ENCODE results near the gene STARD9. TPM values are rescaled to one million over a fixed set of nuclear protein-coding genes. Genes with fewer than 3 reads are reported as not detected.

The STARD9 gene
- polyA plus RNA-seq, 1 donor (not counting 4 experiments of a cell fraction or from before 2014, with no cell fraction given) = 0.76 TPM

DNA sequence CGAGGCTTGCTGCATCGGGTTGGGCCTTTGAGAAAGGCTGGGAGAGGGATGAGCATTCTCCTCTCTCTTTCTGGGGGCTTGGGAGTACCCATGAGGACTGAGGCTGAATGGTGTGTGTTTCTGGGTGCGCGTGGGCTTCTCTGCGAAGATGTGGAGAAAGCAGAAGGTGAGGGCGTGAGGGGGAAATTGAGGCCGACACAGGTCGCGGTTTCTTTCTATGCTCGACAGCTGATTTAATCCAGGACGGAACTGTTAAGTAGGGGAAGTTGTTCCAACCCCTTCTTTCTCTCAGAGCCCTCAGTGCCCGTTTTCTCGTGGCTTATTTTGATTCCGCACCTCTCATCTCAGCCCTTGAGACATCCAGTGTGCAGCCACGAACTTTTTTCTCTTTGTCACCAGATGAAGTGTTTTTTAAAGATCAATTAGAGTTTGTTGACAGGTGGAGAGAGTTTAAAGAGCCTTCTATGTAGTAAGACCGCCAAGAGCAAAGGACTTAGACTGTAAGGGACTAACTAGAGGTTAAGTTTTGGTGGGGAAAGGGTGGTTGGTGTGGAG, 711 bp downstream of the STARD9 start:
- dilution Hi-C loops (cut with MboI; ENCODE audit: extremely low pct_ligation_motif_present, low sequenced_read_pairs) = no loop called here
- Histone ChIP-seq H3K79me2 (ENCODE audit: control insufficient read depth, insufficient read depth, low read length) (peaks cover 3% of the 10 kb centered on the region), H3K9me1 (ENCODE audit: control insufficient read depth, extremely low read depth, insufficient read depth, low read length) (no peaks in the 10 kb centered on the region), H3K9me3 (ENCODE audit: control insufficient read depth, low read depth, low read length) (no peaks in the 10 kb centered on the region), H4K20me1 (ENCODE audit: control insufficient read depth, extremely low read depth, insufficient read depth, low read length) (no peaks in the 10 kb centered on the region), H2AFZ (ENCODE audit: control insufficient read depth, low read length) (peak overlapping the region; percentile 91), H3K27me3 (ENCODE audit: control insufficient read depth, extremely low read depth, insufficient read depth, low read length) (no peaks in the 10 kb centered on the region), H3K4me3 (ENCODE audit: control insufficient read depth in 2 of 3, extremely low read depth in 1 of 3, insufficient read depth in 2 of 3, low read depth in 1 of 3, low read length in 3 of 3) (peak overlapping the region; percentile 81 to 86 (median 85)), H3K9ac (ENCODE audit: control insufficient read depth, extremely low read depth, insufficient read depth, low read length) (peak overlapping the region; percentile 71), H3K27ac (ENCODE audit: control insufficient read depth, insufficient read depth, low read length) (no peak overlapping the region), H3K36me3 (ENCODE audit: control insufficient read depth in 2 of 2, extremely low read depth in 1 of 2, insufficient read depth in 2 of 2, low read length in 2 of 2) (no peaks in the 10 kb centered on the region), H3K4me1 (ENCODE audit: control insufficient read depth, extremely low read depth, insufficient read depth, low read length) (peaks cover 9% of the 10 kb centered on the region), H3K4me2 (ENCODE audit: control insufficient read depth, extremely low read depth, insufficient read depth, low read depth, low read length) (peak overlapping the region; percentile 96)
- FAIRE-seq (no peak), DNase-seq (ENCODE audit: low read depth, low spot score) (no peak)
- TF ChIP-seq, protein P1, sequence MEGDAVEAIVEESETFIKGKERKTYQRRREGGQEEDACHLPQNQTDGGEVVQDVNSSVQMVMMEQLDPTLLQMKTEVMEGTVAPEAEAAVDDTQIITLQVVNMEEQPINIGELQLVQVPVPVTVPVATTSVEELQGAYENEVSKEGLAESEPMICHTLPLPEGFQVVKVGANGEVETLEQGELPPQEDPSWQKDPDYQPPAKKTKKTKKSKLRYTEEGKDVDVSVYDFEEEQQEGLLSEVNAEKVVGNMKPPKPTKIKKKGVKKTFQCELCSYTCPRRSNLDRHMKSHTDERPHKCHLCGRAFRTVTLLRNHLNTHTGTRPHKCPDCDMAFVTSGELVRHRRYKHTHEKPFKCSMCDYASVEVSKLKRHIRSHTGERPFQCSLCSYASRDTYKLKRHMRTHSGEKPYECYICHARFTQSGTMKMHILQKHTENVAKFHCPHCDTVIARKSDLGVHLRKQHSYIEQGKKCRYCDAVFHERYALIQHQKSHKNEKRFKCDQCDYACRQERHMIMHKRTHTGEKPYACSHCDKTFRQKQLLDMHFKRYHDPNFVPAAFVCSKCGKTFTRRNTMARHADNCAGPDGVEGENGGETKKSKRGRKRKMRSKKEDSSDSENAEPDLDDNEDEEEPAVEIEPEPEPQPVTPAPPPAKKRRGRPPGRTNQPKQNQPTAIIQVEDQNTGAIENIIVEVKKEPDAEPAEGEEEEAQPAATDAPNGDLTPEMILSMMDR (optimal IDR thresholded peaks at IDR 0.05 in 1 of 3, IDR thresholded peaks at IDR 0.05 in 1 of 3, conservative IDR thresholded peaks at IDR 0.05 in 1 of 3; ENCODE audit: extremely low read depth in 1 of 3, insufficient read depth in 2 of 3, low read length in 3 of 3) = no peak
- no peak for TF ChIP-seq EZH2 (IDR thresholded peaks at IDR 0.05; ENCODE audit: low read length)

DNA sequence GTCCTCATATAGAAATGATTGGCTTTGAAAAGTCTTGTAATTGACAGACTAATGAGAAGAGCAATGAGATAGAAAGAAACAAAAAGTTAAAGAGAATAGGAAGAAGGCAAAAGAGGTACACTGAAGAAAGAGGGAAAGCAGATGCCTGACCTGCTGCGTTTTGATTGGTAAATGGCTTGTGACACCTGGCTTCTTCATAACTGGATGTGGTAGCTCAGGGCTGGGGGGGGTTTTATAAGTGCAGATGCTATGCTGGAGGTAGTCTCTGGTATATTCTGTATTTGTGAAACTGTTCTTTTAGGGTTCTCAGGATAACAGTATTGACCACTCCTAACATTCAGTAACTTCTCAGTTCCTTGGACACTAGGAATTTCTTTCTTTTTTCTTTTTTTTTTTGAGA, 1.4 kb downstream of the STARD9 start:
- Histone ChIP-seq H4K20me1 (ENCODE audit: control insufficient read depth, extremely low read depth, insufficient read depth, low read length) (no peaks in the 10 kb centered on the region), H3K4me3 (ENCODE audit: control insufficient read depth in 2 of 3, extremely low read depth in 1 of 3, insufficient read depth in 2 of 3, low read depth in 1 of 3, low read length in 3 of 3) (no peak overlapping the region), H3K27ac (ENCODE audit: control insufficient read depth, insufficient read depth, low read length) (no peak overlapping the region), H3K4me2 (ENCODE audit: control insufficient read depth, extremely low read depth, insufficient read depth, low read depth, low read length) (no peak overlapping the region), H3K9ac (ENCODE audit: control insufficient read depth, extremely low read depth, insufficient read depth, low read length) (no peak overlapping the region), H3K36me3 (ENCODE audit: control insufficient read depth in 2 of 2, extremely low read depth in 1 of 2, insufficient read depth in 2 of 2, low read length in 2 of 2) (no peaks in the 10 kb centered on the region), H3K9me3 (ENCODE audit: control insufficient read depth, low read depth, low read length) (no peaks in the 10 kb centered on the region), H3K4me1 (ENCODE audit: control insufficient read depth, extremely low read depth, insufficient read depth, low read length) (peaks cover 11% of the 10 kb centered on the region), H3K9me1 (ENCODE audit: control insufficient read depth, extremely low read depth, insufficient read depth, low read length) (no peaks in the 10 kb centered on the region), H3K27me3 (ENCODE audit: control insufficient read depth, extremely low read depth, insufficient read depth, low read length) (no peaks in the 10 kb centered on the region), H3K79me2 (ENCODE audit: control insufficient read depth, insufficient read depth, low read length) (peaks cover 3% of the 10 kb centered on the region), H2AFZ (ENCODE audit: control insufficient read depth, low read length) (no peak overlapping the region)
- dilution Hi-C loops (cut with MboI; ENCODE audit: extremely low pct_ligation_motif_present, low sequenced_read_pairs) = no loop called here
- TF ChIP-seq EZH2 (IDR thresholded peaks at IDR 0.05; ENCODE audit: low read length) = no peak
- TF ChIP-seq, protein P1 (optimal IDR thresholded peaks at IDR 0.05 in 1 of 3, IDR thresholded peaks at IDR 0.05 in 1 of 3, conservative IDR thresholded peaks at IDR 0.05 in 1 of 3; ENCODE audit: extremely low read depth in 1 of 3, insufficient read depth in 2 of 3, low read length in 3 of 3) = no peak
- DNase-seq (ENCODE audit: low read depth, low spot score) = no peak
- FAIRE-seq = no peak

Measured in keratinocyte (primary cell).